ENCODE measurements around the gene OGA.

The OGA gene

DNA sequence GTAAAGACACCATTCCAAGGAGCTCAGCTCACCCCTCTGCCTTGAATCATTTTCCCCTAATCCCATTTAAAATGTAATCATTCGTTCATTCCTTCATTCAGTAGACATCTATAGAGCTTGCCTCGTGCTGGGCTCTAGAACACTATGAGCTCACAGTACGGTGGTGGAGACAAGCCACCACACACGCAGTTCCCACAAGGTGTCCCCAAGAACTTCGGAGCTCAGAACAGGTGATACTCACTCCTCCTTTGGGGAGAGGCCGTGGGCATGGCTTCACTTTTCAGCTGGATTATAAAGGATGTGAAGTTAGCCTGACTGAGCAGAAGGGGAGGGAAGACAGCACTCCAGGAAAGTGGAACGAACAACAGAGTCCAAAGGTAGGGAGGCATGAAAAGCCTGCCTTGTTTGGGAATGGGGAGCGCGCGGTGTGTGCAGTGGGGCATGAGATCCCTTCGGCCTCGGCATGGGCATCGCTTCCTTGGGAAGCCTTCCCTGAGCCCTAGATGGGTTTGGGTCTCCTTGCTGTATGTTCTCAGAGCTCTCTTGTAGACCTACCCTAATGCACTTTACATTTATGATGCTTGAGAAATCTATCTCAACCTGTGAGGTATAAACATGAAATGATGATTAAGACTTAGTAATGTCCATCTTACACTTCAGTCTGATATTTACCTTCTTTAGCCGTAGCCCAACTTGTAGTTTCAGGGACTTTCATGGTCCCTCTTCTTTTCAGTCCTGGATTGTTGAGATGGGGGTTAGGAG lies 809 bp upstream of the OGA start:
- TF ChIP-seq EZH2 (IDR thresholded peaks at IDR 0.05) (no peak), FOXP2 (optimal IDR thresholded peaks at IDR 0.05; ENCODE audit: control extremely low read depth, extremely low read length, insufficient read depth) (no peak)
- peak overlapping the region; percentile 89 for H3K4me3 ChIP-seq
- H3K27ac ChIP-seq = peak overlapping the region; percentile 60; the same call in 1 of the 2 replicates
- no peaks in the 10 kb centered on the region for H3K36me3 ChIP-seq (ENCODE audit: insufficient read depth, low read length)
- H3K9ac ChIP-seq (ENCODE audit: insufficient read length) = peak overlapping the region; percentile 88
- DNase-seq (ENCODE audit: low read depth, low spot score) = no peak
- no peaks in the 10 kb centered on the region for H3K9me3 ChIP-seq (ENCODE audit: low read depth, low read length)

DNA sequence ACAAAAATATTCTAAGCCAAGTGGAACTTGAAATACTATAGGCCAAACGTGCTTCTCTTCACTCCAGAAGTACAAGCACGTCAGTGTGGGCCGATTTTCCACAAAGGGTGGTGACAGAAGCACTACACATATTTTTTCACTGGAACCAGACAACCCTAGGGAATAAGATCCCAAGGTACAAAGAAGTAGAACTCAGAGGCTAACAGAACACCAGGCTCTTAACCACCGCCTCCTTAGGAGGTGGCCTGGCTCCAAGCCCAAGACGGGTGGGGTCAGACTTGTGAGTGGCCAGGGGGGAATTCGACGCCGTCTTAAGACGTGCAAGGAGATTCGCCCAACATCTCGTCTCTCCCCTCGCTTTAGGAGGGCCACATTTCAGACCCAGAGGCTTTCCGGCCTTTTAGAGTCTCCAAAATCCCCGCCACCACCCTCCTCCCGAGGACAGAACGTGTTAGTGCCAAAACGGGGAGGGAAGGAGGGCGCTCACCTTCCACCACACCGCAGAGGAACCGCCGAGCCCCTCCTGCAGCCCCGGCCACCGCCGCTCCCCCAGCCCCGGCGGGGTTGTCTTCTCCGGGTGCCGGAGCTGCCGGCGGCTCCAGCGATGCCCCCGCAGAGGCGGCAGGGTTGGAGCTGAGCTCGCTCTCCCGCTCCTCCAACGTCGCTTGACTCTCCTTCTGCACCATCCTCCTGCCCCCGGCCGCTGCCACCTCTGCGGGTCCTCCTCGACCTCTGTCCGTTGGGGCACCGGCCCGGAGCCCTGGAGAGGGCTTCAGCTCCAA lies 716 bp downstream of the OGA start:
- no peak for DNase-seq (ENCODE audit: low read depth, low spot score)
- TF ChIP-seq EZH2 (IDR thresholded peaks at IDR 0.05) (no peak), POLR2AphosphoS5 (IDR thresholded peaks at IDR 0.05; ENCODE audit: borderline replicate concordance, low read depth, low read length) (no peak), FOXP2 (optimal IDR thresholded peaks at IDR 0.05; ENCODE audit: control extremely low read depth, extremely low read length, insufficient read depth) (no peak)
- H3K9ac ChIP-seq (ENCODE audit: insufficient read length) = peak overlapping the region; percentile 83
- no peaks in the 10 kb centered on the region for H3K9me3 ChIP-seq (ENCODE audit: low read depth, low read length)
- H3K4me3 ChIP-seq = peak overlapping the region; percentile 85
- H3K36me3 ChIP-seq (ENCODE audit: insufficient read depth, low read length) = peaks cover 4% of the 10 kb centered on the region; the same call in 1 of the 2 replicates
- H3K27ac ChIP-seq = peak overlapping the region; percentile 68; the same call in 1 of the 2 replicates

DNA sequence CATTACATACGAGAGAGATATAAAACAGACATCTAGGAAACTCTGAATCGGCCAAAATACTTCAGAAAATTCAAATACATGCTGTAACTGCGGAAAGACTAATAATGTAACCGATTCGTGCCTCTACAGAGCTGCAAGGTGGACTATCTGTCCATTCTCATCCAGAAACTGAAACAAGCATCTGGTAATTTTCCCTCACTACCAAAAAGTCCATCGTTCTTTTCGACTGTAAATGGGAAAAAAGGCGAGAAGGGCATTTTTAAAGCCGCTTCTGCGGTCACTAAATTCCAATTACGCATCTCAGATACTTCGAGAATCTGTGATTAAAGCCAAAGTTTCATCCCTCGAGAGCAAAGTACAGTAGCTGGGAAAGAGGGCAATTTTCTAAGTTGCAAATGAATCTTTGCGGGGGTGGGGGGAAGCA lies 1.3 kb downstream of the OGA start:
- Histone ChIP-seq H3K27ac (no peak overlapping the region), H3K9me3 (ENCODE audit: low read depth, low read length) (no peaks in the 10 kb centered on the region), H3K9ac (ENCODE audit: insufficient read length) (peak overlapping the region; percentile 83), H3K4me3 (peak overlapping the region; percentile 85), H3K36me3 (ENCODE audit: insufficient read depth, low read length) (peaks cover 5% of the 10 kb centered on the region; the same call in 1 of the 2 replicates)
- no peak for DNase-seq (ENCODE audit: low read depth, low spot score)
- TF ChIP-seq EZH2 (IDR thresholded peaks at IDR 0.05) (no peak), FOXP2 (optimal IDR thresholded peaks at IDR 0.05; ENCODE audit: control extremely low read depth, extremely low read length, insufficient read depth) (no peak), POLR2AphosphoS5 (IDR thresholded peaks at IDR 0.05; ENCODE audit: borderline replicate concordance, low read depth, low read length) (no peak)

DNA sequence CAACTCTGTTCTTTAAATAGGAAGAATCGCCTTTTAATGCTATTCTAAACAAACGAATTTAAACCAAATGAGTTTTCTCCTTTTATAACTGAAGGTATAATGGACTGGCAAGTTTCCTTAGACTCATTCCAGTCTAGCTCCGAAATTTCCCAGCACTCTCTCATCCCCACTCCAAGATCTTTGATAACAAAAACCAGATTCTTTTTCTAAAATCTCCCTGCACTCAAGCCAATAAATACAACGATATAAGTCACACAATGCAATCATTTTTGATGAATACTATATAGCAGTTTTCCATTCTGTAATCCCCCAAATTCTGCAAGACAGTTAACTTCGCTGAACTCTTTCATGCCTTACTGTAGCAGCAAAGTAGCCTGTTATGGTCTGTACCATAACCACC lies 1.9 kb downstream of the OGA start:
- DNase-seq (ENCODE audit: low read depth, low spot score) = no peak
- Histone ChIP-seq H3K36me3 (ENCODE audit: insufficient read depth, low read length) (peaks cover 5% of the 10 kb centered on the region; the same call in 1 of the 2 replicates), H3K4me3 (peak overlapping the region; percentile 85), H3K27ac (no peak overlapping the region), H3K9me3 (ENCODE audit: low read depth, low read length) (no peaks in the 10 kb centered on the region), H3K9ac (ENCODE audit: insufficient read length) (peak overlapping the region; percentile 83)
- TF ChIP-seq POLR2AphosphoS5 (IDR thresholded peaks at IDR 0.05; ENCODE audit: borderline replicate concordance, low read depth, low read length) (no peak), FOXP2 (optimal IDR thresholded peaks at IDR 0.05; ENCODE audit: control extremely low read depth, extremely low read length, insufficient read depth) (no peak), EZH2 (IDR thresholded peaks at IDR 0.05) (no peak)

- H3K9me3 ChIP-seq (ENCODE audit: low read depth, low read length) = no peaks in the 10 kb centered on the region
- no peak overlapping the region for H3K27ac ChIP-seq
- peaks cover 11% of the 10 kb centered on the region; the same call in 1 of the 2 replicates for H3K36me3 ChIP-seq (ENCODE audit: insufficient read depth, low read length)
- DNase-seq (ENCODE audit: low read depth, low spot score) = no peak
- no peak overlapping the region for H3K9ac ChIP-seq (ENCODE audit: insufficient read length)
- no peak overlapping the region; the same call in 1 of the 2 replicates for H3K4me3 ChIP-seq
- no peak for TF ChIP-seq POLR2AphosphoS5 (IDR thresholded peaks at IDR 0.05; ENCODE audit: borderline replicate concordance, low read depth, low read length)
- TF ChIP-seq FOXP2 (optimal IDR thresholded peaks at IDR 0.05; ENCODE audit: control extremely low read depth, extremely low read length, insufficient read depth) = no peak
- no peak for TF ChIP-seq EZH2 (IDR thresholded peaks at IDR 0.05)
Measured at GRCh38 chr10:101814466-101815071, 3.7 kb downstream of the OGA start.

DNA sequence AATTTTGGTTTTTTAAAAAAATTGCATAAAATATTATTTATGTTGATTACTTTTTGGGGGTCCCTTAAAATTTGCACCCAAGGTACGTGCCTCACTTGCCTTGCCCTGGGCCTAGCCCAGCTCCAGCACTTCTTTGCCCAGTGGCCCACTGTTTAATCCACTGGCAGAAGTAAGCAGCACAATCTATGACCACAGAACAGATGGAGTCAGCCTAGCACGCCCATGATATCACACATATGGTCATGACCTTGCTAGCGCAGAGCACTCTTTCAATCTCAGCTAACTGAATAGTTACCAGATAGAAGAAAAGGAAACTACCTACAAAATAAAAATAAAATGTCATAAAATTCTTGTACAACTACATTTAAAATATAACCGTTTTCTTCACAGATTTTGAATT lies 5.6 kb downstream of the OGA start:
- peaks cover 22% of the 10 kb centered on the region; the same call in 1 of the 2 replicates for H3K36me3 ChIP-seq (ENCODE audit: insufficient read depth, low read length)
- H3K9ac ChIP-seq (ENCODE audit: insufficient read length) = no peak overlapping the region
- DNase-seq (ENCODE audit: low read depth, low spot score) = no peak
- no peak for TF ChIP-seq POLR2AphosphoS5 (IDR thresholded peaks at IDR 0.05; ENCODE audit: borderline replicate concordance, low read depth, low read length)
- TF ChIP-seq FOXP2 (optimal IDR thresholded peaks at IDR 0.05; ENCODE audit: control extremely low read depth, extremely low read length, insufficient read depth) = no peak
- no peak for TF ChIP-seq EZH2 (IDR thresholded peaks at IDR 0.05)
- H3K9me3 ChIP-seq (ENCODE audit: low read depth, low read length) = no peaks in the 10 kb centered on the region
- no peak overlapping the region for H3K4me3 ChIP-seq
- H3K27ac ChIP-seq = no peak overlapping the region

GRCh38 chr10:101807158-101807557 lies 11.1 kb downstream of the OGA start:
- TF ChIP-seq POLR2AphosphoS5 (IDR thresholded peaks at IDR 0.05; ENCODE audit: borderline replicate concordance, low read depth, low read length) (no peak), EZH2 (IDR thresholded peaks at IDR 0.05) (no peak), FOXP2 (optimal IDR thresholded peaks at IDR 0.05; ENCODE audit: control extremely low read depth, extremely low read length, insufficient read depth) (no peak)
- no peak overlapping the region for H3K27ac ChIP-seq
- peaks cover 41% of the 10 kb centered on the region for H3K36me3 ChIP-seq (ENCODE audit: insufficient read depth, low read length)

DNA sequence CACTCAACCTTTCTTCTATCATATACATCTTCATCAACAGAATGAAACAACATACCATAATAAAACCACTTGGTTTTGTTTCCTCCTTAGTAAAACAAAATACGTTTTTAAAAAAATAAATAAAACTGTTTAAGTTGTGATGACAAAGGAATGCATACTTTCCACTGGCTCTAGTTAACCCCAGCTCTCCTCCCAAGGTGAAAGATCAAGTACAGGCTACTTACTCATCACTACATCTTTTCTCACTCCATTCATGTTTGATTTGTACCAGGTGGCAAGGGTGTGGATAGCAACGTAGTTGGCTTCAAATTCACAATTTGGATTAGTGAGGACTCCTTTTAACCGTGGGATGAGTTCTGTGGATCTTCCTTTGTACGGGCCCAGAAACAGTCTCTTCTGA lies 14.7 kb downstream of the OGA start:
- Histone ChIP-seq H3K27ac (no peak overlapping the region), H3K4me3 (no peak overlapping the region), H3K9ac (ENCODE audit: insufficient read length) (no peak overlapping the region), H3K9me3 (ENCODE audit: low read depth, low read length) (no peaks in the 10 kb centered on the region), H3K36me3 (ENCODE audit: insufficient read depth, low read length) (peaks cover 61% of the 10 kb centered on the region)
- DNase-seq (ENCODE audit: low read depth, low spot score) = no peak
- TF ChIP-seq POLR2AphosphoS5 (IDR thresholded peaks at IDR 0.05; ENCODE audit: borderline replicate concordance, low read depth, low read length) (no peak), FOXP2 (optimal IDR thresholded peaks at IDR 0.05; ENCODE audit: control extremely low read depth, extremely low read length, insufficient read depth) (no peak)

More at GRCh38 chr10:101807158-101807557, 11.1 kb downstream of the OGA start:
- no peak for DNase-seq (ENCODE audit: low read depth, low spot score)
- no peaks in the 10 kb centered on the region for H3K9me3 ChIP-seq (ENCODE audit: low read depth, low read length)
- H3K9ac ChIP-seq (ENCODE audit: insufficient read length) = no peak overlapping the region
- H3K4me3 ChIP-seq = no peak overlapping the region
